ENCODE measurements around the gene EDAR.

Gene EDAR

DNA sequence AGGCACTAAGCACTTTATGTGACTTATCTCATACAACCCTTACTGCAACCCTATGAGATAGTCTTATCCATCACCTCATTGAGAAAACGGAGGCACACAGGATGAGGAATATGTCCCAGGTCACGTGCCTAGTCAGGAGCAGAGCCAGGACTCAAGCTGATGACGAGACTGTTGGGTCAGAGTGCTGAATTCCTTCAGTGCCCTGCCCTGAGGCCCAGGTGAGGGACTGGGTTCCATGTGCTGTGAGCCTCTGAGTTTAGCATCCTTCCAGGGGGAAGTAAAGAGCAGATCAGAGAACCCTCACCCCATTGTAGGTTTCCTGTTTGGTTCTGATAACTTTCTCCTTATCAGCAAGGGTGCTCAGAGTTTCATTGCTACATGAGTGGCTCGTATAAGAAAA is 11.7 kb upstream of the EDAR start:
- DNase-seq = no peak

DNA sequence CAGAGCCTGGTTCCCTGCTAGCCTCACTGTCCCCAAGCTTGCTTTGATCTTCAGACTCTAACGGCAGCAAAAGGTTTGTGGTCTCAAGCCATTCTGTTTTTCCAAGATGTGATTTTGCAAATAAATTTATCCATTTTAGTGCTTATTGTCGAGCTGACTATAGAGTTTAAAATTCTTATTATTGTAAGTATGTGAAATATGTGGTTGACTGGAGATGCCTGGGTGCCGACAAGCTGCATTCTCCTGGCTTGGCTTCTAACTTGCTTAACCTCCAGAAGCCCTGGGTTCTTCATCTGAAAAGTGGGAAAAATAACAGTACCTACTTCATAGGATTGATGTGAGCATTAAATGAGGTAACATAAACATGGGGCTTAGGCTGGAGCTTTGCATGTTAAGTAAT is 9.9 kb upstream of the EDAR start:
- DNase-seq = no peak

DNA sequence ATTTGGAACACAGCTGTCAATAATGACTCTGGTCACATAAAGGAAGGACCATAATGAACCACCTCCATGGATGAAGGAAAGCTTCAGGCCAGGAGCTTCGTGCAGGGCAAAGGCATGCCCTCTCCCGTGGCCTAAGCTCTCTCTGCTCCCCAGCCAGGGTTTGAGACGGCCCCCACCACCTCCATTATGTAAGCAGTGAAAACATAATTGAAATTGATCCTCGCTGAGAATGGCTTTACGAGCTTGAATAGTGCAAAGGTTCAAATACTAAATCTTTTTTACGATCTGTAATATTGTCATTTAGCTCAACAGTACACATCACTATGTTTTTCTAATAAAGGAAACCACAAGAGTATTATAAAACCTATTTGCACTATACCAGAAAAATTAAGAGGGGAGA is 5.2 kb upstream of the EDAR start:
- DNase-seq = no peak

DNA sequence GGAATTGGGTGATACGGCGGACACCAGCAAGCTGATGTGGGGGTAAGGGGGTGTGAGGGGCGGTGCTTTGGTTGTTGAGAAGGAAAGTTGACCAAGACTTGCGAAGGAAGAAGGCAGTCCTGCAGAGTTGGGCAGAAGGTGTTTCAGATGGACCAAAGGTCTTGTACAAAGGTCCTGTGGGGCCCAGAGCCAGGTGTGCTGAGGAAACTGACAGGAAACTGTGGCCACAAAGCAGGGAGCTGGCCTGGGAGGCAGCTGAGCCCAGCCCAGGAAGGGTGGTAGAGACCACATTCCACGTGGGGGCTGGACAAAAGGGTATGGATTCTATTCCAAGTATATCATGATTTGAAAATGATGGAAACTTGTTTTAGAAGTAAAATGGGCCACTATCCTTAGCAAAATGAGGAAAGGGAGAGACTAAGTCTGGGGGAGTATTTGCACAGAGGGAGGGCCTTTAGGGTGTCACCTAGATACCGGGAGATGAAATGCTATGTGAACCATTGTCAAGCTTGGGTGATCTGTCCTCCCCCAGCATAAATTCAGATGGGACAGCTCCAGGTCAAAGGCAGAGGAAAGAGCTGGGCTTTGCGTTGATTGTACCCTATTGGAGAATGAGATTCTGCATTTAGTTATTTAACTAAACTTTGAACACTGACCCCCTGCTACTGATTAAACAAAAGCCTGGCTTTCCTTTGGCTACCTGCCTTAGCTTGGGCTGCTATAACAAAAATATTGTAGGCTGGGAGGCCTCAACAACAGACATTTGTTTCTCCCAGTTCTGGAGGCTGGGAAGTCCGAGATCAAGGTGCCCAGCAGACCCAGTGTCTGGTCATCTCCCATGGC is 4.3 kb upstream of the EDAR start:
- no peak for DNase-seq

DNA sequence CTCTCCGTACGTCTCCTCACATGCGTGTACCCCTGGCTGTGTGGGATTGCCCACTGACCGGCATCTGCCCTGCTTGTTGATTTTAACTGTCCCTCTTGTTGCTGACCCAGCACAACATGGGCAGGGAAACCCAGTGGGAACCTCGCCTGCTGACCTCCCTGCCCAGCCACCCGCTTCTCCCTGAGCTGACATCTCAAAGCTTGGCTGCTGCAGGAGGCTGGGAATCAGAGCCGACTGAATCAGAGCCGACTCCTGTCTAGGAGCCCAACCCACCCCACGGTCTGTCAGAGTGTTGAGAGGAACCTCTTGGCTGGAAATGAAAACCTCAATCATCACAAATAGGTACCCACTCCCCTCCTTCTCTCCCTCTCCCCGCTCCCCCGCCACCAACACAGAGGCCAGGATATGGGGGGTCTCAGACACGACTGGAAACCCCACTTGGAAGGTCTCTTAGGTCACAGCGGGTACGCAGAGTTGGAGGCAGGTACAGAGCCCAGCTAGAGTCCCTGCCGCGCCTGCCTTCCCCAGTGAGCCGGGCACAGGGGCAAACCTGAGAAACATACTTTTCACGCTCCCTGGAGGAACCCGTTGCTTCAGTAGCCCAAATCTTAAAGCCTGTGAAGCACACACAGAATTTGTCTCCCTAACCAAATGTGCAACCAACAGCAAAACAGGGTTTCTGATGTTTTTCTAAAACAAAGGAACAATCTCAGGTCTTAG is 784 bp downstream of the EDAR start:
- no peak for DNase-seq

DNA sequence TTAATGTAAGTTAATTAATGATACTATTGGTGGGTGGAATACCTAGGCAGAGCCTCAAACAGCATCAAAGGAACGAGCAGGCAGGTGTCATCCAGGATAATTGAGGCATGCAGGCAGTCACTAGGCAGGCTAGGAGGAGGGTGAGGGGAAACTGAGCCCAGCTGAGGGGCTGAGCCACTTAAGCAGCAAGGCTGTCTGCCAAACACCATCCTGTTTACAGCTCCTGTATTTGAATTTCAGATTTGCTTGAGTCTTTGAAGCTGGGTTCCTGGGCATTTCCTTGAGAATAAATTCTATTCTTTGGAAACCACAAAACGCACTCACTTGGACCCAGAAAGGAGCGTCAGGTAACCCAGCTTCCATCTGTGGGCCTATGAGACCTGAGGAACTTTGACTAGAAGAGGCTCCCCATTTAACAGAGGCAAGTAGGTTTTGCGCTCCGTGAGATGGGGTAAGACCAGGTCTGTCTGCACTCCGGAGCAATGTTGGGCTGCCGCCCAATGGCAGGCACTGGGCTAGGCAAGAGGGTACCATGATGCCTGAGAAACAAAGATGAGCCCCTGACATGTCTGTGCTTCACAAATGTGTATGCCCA is 2.0 kb downstream of the EDAR start:
- no peak for DNase-seq

DNA sequence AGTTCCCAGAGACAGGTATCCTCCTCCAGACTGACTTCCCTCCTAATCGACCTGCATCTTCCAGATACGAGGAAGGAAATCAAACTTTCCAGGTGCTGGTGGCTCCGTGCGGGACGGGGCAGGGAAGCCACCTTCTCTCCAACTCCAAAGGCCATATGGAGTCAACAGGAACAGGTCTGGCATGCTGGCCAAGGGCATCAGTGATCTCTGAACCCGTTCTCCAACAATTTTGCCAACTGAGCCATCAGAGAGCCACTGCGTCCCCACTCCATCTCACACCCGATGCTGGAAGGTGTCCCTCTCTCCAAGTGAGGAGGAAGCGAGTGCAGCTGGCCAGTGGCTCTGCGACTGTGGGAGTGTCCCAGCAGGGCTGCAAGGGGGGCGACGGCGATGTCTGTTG is 5.4 kb downstream of the EDAR start:
- no peak for DNase-seq

DNA sequence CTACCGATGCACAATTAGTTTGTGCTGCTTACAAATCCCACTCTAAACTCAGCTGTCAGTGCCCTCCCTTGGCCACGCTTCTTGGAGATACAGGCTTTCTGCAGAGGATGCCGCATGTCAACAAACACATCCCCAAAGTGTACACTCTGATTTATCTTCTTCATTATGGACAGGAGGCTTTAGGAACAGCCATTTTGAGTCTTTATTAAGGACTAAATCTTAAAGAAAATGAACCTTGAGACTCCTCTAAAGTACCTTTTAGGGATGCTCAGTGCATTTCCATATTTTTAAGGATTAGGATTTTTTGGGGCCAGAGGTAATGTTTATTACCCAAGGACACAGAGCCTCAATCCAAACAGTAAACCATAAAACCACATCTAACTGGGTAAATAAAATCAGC is 6.0 kb downstream of the EDAR start:
- DNase-seq = no peak

DNA sequence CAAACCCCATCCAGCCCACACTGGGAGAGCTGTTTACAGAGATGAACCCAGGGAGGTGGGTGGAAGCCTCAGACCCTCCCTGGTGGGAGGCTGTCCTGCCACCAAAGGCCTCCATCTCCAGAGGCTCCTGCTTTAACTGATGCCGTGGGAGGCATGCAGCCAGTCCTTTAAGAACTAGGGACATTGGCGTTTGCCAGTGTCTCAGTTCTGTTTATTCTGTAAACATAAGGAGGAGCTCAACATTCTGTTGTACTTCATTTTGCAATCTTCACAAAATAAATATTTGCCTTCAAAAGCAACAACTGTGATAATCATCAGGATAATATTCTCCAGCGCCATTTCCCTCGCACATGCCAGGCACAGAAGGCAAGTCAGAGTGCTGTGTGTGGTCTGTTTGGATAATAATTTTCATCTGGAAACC is 6.8 kb downstream of the EDAR start:
- DNase-seq = no peak

DNA sequence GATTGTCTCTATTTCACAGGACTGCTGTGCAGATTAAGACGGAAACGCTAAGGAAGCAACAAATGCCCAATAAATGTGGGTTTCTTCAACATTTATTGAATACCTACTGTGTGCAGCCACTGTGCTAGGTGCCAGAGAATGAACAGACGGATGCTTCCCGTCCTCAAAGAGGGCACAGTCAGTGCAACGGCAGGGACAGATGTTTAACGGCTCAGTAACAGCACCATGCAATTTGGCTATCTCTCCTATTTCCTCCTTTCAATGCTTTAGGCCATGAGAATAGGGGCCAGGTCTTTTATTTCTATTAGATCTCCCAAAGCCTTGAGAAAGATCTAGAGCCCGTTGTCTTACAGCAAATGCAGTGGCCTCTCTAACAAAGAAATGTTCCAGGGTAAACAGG is 7.2 kb downstream of the EDAR start:
- DNase-seq = no peak

DNA sequence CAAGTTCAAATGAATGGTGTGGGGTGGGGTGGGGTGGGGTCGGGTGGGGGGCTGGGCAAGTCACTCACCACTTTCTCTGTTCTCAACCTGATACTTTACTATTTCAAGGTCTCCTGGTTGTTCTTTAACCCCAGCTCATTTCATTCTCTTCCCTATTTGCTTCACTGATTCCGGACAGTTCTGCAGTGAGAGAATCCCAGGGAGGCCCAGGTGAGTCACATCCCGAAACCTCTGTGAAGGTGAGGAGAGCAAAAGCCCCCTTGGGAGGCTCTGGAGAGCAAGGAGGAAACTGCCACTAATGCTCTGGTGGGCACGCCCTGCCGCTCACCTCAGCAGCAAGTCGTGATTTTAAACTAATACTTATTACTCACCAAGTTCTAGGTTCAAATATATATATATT is 8.9 kb downstream of the EDAR start:
- DNase-seq = no peak

DNA sequence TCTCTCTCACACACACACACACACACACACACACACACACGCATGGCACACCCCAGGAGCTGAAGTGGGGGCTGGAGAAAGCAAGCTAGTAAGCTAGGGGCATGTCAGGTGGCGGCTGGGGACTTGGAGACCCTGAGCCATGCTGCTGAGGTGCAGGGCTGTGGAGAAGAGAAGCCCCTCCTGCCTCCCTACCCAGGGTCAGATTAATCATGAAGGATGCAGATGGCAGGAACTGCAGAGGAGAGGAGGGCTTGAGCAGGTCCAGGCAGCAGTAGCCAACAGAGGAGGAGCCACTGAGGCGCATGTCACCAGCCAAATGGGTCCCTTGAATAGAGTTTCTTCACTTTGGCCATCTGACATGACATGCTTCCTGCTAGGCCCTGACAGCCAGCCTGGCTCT is 9.6 kb downstream of the EDAR start:
- no peak for DNase-seq

DNA sequence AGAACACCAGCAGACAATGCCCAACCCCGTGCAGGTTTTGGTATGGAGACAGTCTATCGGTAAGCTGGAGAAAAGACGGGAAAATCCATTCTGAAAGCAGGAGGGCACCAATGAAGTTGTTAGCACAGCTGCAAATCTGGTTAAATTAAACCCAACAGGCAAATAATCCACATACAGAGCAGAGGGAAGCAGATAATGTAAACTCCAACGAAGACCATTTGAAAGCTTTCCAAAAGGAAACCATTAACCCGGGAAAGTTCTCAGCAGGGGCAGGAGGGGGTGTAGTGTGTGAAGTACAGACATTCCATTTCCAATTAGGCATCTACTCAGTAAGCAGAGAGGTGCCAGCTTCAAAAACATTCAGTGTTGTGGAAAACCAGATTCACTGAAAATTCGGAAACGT is 10.3 kb downstream of the EDAR start:
- no peak for DNase-seq

DNA sequence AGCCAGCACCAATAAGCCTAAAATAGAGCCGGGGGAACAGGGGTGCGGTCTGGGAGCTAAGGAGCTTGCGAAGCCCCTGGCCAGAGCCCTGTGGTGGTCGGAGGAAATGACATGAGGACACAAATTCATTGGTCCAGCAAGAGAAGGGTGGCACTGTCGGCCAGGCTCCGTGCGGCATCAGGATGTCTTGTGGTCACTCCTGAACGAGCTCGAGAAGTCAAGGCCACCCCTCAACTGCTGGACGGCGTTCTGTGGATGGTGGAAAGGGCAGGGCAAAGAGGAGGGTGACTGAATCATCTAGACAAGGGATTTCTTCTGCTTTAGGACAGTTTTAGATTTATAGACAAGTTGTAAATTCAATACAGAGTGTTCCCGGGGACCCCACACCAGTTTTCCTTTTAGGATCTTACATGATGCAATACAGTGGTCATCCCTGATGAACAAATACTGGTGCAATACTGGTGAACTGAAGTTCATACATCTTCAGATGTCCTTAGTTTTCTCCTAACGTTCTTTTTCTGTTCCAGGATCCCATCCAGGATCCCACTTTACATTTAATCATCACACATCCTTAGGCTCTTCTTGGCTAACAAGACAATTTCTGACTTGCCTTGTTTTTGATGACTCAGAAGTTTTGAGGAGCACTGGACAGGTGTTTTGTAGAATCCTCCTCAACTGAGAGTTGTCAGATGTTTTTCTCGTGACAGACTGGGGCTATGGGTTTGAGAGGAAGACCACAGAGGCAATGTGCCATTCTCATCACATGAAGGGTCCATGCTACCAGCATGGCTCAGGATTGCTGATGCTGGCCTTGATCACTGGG is 13.2 kb downstream of the EDAR start:
- no peak for DNase-seq

DNA sequence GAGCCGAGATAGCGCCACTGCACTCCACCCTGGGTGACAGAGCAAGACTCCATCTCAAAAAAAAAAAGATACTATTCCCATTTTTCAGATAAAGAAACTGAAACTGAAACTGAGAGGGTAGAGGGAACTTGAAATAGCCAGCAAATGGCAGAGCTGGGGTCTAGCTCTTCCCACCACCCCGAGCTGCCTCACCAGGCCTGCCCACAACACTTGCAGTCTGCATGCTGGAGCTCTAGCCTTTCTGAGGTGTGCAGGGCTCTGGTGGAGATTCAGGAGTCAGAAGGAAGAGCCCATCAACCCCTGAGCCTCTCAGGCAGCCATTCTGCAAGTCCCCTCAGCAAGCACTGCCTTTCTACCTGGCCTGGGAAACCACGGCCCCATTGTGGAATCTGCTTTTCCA is 14.3 kb downstream of the EDAR start:
- DNase-seq = peak; percentile 46

DNA sequence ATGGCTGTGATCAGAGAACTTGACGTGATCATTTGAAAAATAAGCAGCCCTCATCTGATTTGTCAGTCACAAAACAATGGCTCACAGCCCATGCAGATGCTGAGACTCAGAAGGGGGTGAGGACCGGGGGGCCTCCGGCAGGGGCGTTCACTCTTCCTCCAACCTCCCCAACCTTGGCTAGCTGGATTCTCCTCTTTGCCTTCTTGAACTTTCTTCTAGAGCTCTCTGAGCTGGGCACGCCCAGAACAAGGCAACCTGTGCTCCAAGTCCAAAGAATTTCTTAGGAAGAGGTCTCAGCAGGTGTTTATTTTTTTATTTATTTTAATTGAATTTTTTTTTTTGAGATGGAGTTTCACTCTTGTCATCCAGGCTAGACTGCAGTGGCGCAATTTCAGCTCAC is 16.4 kb downstream of the EDAR start:
- no peak for DNase-seq

DNA sequence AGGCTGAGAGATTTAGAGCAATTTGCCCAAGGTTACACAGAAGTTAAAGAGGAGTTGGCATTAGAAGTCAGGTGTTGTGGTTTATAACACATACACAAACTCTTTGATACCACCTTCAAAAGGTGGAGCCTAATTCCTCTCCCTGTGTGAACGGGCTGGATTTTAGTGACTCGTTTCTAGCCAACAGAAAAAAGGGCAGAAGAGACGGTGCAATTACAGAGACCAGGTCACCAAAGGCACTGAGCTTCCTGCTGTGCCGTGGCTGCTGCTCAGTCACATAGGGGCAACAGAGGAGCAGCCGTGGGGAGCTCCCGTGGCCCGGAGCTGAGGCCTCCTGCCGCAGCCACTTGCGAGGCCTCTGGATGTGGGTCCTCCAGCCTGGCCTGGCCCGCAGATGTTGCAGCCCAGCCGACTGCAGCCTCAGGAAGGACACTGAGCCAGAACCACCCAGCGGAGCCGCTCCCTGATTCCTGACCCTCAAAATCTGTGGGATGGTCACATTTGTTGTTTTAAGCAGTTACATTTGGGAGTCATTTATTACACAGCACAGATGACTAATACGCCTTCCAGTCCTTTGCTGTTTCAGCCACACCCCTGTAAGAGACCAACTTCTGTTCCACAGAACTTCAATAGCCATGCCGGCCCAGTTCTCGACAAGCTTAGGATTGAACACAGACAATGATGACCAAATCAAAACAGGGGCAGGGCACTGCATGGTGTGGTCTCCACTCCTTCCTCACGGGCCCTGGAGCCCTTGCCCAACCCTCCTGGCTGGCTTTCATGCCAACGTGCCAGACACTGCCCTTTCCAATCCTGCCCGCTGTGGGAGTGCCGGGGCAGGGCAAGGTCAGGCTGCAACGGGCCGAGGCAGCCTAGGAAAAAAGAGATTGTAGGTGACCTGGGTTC is 17.1 kb downstream of the EDAR start:
- DNase-seq = no peak

DNA sequence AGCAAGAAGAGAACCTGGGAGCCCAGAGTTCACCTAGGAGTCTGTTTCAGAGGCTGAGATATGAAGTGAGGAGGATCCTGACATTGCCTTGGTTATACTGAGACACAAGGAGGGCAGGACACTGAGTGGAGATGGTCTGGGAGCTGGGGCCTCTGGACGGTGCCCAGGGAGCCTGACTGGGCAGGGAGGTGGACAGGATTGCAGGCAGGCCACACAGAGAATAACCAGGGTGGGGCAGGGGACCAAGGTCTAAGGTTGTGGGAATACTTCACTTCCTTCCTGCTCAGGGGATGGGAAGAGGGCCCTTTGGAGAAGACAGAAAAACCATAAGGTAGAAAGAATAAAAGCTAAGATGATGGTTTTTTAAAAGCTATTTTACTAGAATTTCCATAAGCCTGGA is 18.7 kb downstream of the EDAR start:
- DNase-seq = no peak

DNA sequence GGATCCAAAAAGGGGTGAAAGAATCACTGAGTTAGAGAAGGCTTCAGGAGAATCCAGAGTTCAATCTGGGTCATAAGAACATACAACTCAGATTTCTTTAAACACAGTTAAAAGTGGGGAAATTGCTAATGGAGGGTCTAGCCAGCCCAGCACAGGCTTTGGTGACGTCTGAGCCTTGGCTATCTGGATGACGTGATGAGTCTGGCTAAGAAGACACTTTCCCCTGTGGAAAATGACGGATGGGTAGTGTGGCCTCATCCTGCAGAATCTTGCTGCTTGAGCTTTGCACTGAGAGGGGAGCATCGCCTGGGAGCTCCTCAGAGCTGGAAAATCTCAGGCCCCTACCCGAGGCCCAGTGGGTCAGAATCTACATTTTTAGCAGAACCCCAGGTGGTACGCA is 19.2 kb downstream of the EDAR start:
- no peak for DNase-seq

DNA sequence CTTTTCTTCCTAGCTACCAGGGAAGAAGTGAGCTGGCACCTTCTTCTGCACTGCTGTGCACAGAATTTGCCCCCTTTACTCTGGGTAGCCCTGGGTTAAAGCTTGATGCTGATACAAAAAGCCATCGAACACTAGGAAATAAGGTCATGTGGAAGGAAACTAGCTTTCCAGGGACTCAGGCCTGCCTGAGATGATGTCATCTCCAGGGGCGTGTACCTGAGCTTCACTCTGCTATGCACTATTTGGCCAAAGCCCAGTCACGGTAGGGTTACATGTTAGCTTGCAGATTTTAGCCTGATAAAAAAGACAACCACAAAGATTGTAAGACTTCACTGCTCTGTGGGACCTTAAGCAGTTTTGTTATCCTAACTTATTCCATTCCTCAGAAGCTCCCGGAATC is 20.4 kb downstream of the EDAR start:
- no peak for DNase-seq

DNA sequence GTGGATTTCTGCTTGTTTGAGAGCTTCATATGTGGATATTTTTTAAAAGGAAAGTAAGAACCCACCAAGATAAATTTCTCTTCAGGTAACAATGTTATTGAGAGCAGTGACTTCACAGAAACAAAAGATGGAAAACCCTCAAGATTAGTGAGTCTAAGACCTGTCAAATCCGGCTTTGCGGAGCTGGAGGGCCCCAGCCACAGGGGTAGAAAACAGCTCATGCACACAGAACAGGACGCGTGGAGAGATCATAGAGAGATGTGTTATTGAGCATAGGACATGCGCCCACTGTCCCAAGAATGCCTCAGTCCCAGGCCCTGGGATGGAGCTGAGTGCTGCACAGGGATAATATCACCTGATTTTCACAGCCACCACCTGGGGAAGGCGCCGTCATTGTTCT is 21.3 kb downstream of the EDAR start:
- DNase-seq = no peak

All from MV-4-11 (cell line).